Measurements from ENCODE around the gene CAPRIN2.

- TF ChIP-seq, protein P1, sequence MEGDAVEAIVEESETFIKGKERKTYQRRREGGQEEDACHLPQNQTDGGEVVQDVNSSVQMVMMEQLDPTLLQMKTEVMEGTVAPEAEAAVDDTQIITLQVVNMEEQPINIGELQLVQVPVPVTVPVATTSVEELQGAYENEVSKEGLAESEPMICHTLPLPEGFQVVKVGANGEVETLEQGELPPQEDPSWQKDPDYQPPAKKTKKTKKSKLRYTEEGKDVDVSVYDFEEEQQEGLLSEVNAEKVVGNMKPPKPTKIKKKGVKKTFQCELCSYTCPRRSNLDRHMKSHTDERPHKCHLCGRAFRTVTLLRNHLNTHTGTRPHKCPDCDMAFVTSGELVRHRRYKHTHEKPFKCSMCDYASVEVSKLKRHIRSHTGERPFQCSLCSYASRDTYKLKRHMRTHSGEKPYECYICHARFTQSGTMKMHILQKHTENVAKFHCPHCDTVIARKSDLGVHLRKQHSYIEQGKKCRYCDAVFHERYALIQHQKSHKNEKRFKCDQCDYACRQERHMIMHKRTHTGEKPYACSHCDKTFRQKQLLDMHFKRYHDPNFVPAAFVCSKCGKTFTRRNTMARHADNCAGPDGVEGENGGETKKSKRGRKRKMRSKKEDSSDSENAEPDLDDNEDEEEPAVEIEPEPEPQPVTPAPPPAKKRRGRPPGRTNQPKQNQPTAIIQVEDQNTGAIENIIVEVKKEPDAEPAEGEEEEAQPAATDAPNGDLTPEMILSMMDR (conservative IDR thresholded peaks at IDR 0.05 in 1 of 2, IDR thresholded peaks at IDR 0.05 in 1 of 2; ENCODE audit: low read depth in 1 of 2, low read length in 2 of 2) = no peak
- TF ChIP-seq EZH2 (IDR thresholded peaks at IDR 0.05; ENCODE audit: low read length, missing control alignments) = no peak
These were observed 30.9 kb upstream of the CAPRIN2 start for GRCh38 chr12:30785630-30786029.
